NCI-H1930 (cell line): Measurements from ENCODE around the gene CCT6A.
"Not testable (repeated sequence)": the region's sequence is repeated elsewhere in the genome, so short reads cannot be mapped to it uniquely, and the experiment has no call there.

Experiments
- DNase-seq, 2 experiments: peaks; one replicate each; lab custom pipeline; 2025; lab: John Stamatoyannopoulos, UW

CCT6A gene

GRCh38 chr7:56051053-56051338 is 569 bp upstream of the CCT6A start:
- no peak for DNase-seq

DNA sequence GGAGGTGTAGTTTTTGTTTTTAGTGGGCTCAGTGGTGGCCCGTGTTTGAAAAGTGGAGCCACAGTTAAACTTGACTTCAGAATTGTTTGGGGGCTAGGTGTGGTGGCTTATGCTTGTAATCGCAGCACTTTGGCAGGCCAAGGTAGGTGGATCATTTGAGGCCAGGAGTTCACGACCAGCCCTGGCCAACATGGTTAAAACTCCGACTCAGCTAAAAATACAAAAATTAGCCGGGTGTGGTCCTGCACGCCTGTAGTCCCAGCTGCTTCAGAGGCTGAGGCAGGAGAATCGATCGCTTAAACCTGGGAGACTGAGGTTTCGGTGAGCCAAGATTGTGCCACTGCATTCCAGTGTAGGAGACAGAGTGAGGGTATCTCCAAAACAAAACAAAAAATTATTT is 1.8 kb downstream of the CCT6A start:
- no peak for DNase-seq

DNA sequence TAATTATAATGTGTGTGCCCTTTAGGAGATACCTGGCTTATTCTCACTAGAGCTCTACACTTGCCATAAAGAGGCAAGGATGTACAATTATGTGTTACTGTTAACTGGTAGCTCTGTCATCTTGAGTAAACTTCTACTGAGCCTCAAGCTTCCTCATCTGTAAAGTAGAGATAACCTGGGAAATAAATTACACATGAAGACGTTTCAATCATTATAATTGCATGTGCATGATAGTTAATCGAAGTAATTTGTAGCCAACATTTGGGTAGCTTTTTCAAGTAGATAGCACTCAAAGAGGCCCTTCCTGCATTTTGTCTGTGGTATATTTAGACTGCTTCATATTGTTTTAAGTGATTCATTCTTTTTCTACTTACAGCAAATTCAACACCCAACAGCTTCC is 2.4 kb downstream of the CCT6A start:
- DNase-seq: no peak

GRCh38 chr7:56062382-56062781 is 10.8 kb downstream of the CCT6A start:
- DNase-seq: no peak

DNA sequence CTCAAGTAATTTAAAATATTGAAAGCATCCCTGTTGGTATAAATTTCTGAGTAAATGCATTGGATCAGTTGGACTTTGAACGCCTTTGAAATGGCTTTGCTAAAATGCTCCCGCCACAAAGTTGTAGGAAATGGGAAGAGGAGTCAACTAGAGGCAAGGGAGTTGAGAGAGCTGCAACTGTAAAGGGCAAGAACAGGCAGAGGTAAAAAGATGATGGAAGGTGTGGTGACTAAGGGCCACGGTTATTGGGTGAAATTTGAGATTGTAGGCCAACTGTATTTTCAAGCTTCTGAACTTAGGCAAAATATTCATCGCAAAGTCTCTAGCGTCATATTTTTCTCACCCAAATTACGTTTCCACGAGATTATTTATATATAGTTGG is 11.9 kb downstream of the CCT6A start:
- DNase-seq: no peak

DNA sequence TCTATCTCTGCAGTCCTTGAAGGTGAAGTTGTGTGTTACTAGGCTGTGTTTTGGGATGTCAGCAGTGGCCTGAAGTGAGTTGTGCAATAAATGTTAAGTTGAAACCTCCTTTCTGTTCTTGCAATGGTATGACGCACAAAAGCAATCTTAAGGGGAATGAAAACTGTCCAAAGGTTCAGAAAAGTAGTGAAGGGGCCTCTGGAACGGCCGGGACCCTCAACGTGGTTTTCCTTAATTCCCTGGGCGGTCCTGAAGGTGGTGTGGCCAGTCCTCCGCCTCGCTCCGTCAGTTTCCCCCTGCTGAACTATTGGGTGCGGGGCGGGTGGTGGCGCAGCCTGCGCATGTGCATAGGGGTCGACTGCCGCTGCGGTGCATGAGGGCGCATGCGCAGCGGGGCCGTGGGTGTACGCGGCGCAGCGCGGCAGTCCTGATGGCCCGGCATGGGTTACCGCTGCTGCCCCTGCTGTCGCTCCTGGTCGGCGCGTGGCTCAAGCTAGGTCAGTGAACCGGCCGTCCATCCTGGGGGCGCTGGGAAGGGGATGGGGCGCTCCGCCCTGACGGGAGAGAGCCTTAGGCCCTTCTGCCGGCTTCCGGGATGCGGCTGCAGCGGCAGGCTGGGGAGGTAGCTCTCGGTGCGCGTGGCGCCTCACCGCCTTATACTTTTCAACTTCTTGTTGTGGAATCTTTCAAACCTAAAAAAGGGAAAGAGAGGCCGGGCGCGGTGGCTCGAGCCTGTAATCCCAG is 12.5 kb downstream of the CCT6A start, which contains the start of gene SUMF2:
TSS of gene SUMF2 (plus strand) at position 405 of the 744 bp plus-strand sequence. CDS start at position 431, 26 bp downstream.
- DNase-seq: peak; percentile 91 to 95

DNA sequence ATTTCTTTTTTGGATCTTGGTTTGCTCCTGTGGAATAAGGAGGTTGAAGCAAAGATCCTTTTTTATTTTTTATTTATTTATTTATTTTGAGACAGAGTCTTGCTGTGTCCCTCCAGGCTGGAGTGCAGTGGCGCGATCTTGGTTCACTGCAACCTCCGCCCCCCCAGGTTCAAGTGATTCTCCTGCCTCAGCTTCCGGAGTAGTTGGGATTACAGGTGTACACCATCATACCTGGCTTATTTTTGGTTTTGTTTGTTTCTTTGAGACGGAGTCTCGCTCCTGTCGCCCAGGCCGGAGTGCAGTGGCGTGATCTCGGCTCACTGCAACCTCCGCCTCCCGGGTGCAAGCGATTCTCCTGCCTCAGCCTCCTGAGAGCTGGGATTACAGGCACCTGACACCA is 14.8 kb downstream of the CCT6A start:
- not testable (repeated sequence) for DNase-seq

- peak; percentile 49 to 64 for DNase-seq
Observed at GRCh38 chr7:56074371-56074791, 22.8 kb downstream of the CCT6A start.

- no peak for DNase-seq
Observed at GRCh38 chr7:56077681-56078080, 26.1 kb downstream of the CCT6A start.

DNA sequence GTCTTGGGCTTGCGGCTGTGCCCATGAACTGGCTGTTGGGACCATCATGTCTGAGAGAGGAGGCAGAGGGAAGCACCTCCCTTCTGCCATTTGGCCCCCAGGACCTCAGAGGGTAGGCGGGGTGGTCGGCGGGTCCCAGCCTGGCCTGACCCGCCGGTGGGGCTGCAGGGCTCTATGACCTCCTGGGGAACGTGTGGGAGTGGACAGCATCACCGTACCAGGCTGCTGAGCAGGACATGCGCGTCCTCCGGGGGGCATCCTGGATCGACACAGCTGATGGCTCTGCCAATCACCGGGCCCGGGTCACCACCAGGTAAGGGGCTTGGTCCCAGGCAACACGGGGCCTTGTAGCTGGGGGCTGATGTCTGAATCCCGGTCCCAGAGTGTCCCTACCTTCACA is 26.6 kb downstream of the CCT6A start:
- no peak for DNase-seq

DNA sequence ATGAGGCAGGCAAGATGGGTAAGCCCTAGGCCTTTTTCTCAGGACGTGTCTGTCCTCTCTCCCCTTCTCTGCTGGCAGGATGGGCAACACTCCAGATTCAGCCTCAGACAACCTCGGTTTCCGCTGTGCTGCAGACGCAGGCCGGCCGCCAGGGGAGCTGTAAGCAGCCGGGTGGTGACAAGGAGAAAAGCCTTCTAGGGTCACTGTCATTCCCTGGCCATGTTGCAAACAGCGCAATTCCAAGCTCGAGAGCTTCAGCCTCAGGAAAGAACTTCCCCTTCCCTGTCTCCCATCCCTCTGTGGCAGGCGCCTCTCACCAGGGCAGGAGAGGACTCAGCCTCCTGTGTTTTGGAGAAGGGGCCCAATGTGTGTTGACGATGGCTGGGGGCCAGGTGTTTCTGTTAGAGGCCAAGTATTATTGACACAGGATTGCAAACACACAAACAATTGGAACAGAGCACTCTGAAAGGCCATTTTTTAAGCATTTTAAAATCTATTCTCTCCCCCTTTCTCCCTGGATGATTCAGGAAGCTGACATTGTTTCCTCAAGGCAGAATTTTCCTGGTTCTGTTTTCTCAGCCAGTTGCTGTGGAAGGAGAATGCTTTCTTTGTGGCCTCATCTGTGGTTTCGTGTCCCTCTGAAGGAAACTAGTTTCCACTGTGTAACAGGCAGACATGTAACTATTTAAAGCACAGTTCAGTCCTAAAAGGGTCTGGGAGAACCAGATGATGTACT is 28.1 kb downstream of the CCT6A start:
- no peak for DNase-seq

- not testable (repeated sequence) for DNase-seq
Observed at GRCh38 chr7:56080726-56081435, 29.3 kb downstream of the CCT6A start.

GRCh38 chr7:56081626-56082340 is 30.2 kb downstream of the CCT6A start:
- DNase-seq: no peak

- DNase-seq: no peak
Observed at GRCh38 chr7:56083150-56083785, 31.7 kb downstream of the CCT6A start.

GRCh38 chr7:56086761-56087160 is 35.2 kb downstream of the CCT6A start:
- no peak for DNase-seq

DNA sequence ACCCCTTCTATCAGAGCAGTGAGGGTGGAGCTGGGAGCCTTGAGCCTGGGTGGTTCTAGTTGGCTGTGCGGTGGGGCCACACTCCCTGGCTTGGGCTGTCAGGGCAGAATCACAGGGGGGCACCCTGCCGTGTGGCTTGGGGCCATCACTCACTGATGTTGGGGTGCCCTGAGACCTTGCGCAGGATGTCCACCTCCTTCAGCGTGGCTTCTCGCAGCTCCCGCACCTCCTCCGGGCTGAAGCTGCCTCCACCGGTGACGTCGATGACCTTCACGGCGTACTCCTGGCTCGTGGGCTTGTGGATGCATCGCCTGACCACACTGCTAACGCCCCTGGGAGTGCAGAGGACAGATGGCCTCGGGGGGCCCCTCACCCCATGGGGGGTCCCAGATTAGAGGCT is 35.9 kb downstream of the CCT6A start:
- DNase-seq: no peak

DNA sequence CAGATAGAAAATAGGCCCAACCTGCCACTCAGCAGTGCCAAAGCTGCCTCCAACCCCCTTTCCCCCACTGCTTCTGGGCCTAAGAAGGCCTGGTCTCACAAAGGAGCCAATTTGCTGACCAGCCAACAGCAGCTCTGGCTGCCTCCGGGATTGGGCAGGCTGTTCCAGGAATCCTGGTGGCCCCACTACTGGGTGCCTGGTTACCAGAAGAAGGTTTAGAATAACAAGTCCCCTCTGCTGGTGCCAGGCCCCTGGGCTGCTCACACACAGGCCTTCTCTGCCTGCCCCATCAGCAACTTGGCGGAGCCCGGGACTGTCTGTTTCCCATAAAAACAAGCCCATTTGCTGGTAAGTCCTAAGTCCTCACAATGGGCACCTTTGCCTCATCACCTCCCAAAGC is 40.0 kb downstream of the CCT6A start:
- DNase-seq: no peak

- DNase-seq: not testable (repeated sequence)
Observed at GRCh38 chr7:56092388-56092787, 40.8 kb downstream of the CCT6A start.

DNA sequence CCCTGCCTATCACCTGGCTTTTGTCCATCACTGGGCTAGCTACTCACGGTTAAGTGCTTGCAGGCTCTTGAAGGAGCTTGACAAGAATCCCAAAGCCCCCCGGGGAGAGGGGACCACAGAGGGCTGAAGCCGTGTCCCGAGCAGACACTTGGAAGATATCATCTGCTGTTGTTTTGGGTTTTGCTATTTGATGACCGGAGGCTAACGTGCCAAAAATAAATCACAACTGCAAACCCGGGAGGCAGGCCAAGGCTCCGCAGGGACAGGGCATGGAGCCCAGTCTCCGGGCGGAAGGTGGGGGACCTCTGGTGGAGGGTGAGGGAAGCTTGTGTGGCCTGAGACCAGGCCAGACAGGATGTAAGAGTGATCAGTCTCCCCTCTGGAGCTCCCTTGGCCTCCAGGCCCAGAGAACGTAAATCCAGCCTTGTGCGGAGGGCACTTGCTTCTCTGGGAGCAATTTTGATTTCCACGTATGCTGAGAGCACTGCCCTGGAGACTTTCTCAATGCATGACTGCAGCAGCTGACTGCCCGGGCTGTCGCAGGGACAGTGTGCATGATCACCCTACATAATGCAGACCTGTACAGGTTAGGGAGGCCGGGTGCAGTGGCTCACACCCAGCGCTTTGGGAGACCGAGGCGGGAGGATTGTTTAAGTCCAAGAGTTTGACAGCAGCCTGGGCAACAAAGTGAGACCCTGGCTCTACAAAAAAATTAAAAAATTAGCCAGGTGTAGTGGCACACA is 41.4 kb downstream of the CCT6A start, which contains the start of gene PHKG1:
TSS of gene PHKG1 (minus strand) at position 164 of the 743 bp plus-strand sequence. CDS start 4,011 bp downstream, outside the sequence.
- DNase-seq: no peak

DNA sequence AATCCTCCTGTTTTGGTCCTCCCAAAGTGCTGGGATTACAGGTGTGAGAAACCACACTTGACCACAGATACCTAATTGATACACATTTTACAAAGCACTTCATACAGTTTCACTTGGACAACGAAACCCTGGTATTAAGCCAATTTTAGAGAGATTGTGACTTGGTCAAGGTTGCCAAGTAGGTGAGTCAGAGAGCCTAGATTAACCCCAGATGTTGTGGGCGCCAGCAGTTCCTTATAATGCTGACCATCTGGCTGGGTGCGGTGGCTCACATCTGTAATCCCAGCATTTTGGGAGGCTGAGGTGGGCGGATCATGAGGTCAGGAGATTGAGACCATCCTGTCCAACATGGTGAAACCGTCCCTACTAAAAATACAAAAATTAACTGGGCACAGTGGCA is 46.1 kb downstream of the CCT6A start:
- DNase-seq: no peak
